Epithelial cell of proximal tubule (primary cell): Measurements from ENCODE around the gene ANKLE2. TPM values are rescaled to one million over a fixed set of nuclear protein-coding genes. Genes with fewer than 3 reads are reported as not detected.

ENCODE experiments used
- DNase-seq: peaks from one replicate; pipeline ENCODE4 v3.0.0-alpha.2; 2011; ENCODE audit warnings: low read depth
- H3K4me3 ChIP-seq: 2 replicates; pipeline ENCODE4 v1.5.1; 2011; ENCODE audit warnings: low read depth, mild to moderate bottlenecking, low read length
- total RNA-seq: library from RNA; depleted of rRNA; stranded (reverse); fragments of >200 nt; gene quantifications from 2 replicates; pipeline ENCODE4 v1.2.3, GENCODE V29; 2015
- TF ChIP-seq, protein P1 (sequence below): conservative IDR thresholded peaks from 2 replicates; pipeline ENCODE4 v1.5.1; 2012; ENCODE audit warnings: low read depth, mild to moderate bottlenecking, low read length

The ANKLE2 gene
- total RNA-seq, 1 donor from 2014 or later: 111 TPM

DNA sequence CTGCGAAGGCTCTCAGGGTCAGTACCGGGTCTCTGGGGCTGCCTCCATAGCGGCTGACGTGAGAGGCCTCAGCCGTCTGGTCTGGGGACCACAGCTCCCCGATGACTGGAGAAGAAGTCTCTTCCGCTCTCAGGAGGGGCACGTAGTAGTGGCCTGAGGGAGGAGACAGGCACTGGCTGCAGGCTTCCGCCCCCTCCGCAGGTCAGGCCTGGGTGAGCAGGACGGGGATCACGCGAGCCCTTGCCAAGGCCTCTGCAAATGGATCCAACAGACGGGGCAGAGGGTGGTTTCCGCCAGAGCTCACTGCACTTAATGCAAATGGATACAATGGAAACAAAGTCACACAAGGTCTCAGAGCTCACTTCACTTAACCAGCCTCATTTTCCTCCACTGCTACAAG lies 24.7 kb downstream of the ANKLE2 start:
- TF ChIP-seq, protein P1, sequence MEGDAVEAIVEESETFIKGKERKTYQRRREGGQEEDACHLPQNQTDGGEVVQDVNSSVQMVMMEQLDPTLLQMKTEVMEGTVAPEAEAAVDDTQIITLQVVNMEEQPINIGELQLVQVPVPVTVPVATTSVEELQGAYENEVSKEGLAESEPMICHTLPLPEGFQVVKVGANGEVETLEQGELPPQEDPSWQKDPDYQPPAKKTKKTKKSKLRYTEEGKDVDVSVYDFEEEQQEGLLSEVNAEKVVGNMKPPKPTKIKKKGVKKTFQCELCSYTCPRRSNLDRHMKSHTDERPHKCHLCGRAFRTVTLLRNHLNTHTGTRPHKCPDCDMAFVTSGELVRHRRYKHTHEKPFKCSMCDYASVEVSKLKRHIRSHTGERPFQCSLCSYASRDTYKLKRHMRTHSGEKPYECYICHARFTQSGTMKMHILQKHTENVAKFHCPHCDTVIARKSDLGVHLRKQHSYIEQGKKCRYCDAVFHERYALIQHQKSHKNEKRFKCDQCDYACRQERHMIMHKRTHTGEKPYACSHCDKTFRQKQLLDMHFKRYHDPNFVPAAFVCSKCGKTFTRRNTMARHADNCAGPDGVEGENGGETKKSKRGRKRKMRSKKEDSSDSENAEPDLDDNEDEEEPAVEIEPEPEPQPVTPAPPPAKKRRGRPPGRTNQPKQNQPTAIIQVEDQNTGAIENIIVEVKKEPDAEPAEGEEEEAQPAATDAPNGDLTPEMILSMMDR: no peak
- H3K4me3 ChIP-seq: no peak overlapping the region
- DNase-seq: no peak

DNA sequence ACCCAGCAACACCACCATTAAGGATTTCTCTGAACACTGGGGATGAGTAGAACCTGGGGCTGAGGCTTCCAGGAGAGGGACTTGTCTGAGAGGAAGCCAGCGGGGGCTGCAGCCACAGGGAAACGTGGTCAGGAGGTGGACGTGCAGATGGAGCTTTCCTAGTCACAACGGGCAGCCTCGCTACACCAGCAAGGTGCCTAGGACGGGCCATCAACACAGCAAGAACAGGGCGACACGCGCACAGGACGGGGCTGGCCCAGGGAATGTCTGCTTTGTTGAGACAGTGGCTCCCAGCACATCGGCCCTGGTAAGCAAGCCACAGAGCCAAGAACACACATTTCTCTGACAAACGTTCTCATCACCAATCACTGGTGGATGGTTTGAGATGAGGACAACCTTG lies 25.3 kb downstream of the ANKLE2 start:
- DNase-seq: no peak
- H3K4me3 ChIP-seq: no peak overlapping the region
- TF ChIP-seq, protein P1: no peak

DNA sequence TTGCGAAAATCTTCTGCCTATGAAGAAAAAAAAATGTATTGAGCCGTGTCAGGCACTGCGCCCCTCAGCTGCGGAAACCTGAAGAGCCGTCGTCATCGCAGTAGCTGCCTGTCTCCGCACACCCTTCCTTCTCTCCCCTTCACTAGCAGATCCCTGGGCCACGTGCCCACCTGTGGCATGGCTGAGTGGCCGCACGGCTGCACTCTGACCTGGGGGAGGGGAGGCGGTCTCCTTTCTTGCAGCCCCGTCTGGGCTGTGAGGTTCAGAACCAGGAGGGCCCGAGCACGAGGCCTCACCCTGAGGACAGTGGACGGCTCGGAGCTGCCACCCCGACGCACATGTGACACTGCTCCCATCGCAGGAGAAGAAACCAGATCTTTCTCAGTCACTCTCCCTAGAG lies 26.1 kb downstream of the ANKLE2 start:
- H3K4me3 ChIP-seq: no peak overlapping the region
- no peak for DNase-seq
- TF ChIP-seq, protein P1: no peak

DNA sequence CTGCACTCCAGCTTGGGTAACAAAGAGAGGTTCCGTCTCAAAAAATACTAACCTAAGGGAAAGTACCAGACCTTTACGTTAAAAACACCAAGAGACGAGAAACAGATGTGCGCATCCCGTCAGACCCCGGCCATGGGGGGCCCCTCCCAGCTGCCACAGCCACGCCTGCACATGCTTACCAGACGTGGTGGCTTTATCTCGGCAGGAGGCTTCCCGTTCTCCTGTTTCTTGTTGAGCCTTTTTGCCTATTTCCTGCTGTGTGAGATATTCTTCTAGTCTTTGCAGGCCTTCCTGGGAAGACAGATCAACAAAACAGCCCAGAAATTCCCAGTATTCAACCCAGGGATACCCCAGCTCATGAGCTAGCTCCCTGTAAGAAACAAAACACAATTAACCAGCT lies 27.4 kb downstream of the ANKLE2 start:
- TF ChIP-seq, protein P1: no peak
- DNase-seq: no peak
- H3K4me3 ChIP-seq: no peak overlapping the region

DNA sequence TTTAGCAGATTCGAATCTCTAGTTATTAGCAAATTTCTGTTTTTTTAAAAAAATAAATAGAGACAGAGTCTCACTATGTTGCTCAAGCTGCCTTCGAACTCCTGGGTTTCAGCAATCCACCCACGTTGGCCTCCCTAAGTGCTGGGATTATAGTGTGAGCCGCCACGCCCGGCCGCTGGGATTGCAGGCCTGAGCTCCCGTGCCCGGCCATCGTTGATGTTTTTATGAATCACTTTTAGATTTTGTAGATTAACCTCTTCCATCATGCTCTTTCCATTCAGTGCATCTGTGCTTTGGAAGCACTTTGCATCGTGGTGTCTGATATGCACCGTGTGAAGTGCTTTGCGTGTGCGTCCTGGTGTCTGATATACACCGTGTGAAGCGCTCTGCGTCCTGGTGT lies 30.1 kb downstream of the ANKLE2 start:
- TF ChIP-seq, protein P1: no peak
- no peak for DNase-seq
- no peak overlapping the region for H3K4me3 ChIP-seq

DNA sequence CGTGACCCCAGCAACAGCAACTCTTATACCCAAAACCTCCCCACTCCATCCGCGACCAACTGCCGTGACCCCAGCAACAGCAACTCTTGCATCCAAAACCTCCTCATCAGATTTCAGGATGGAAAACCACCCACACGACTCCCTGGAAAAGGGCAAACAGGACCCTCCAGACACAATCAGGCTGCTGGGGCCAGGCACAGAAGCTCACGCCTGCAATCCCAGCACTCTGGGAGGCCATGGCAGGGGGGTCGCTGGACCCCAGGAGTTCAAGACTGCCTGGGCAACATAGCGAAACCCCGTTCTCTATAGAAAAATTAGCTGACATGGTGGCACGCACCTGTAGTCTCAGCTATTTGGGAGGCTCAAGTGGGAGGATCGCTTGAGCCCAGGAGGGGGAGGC lies 31.3 kb downstream of the ANKLE2 start:
- no peak overlapping the region for H3K4me3 ChIP-seq
- TF ChIP-seq, protein P1: no peak
- DNase-seq: no peak

DNA sequence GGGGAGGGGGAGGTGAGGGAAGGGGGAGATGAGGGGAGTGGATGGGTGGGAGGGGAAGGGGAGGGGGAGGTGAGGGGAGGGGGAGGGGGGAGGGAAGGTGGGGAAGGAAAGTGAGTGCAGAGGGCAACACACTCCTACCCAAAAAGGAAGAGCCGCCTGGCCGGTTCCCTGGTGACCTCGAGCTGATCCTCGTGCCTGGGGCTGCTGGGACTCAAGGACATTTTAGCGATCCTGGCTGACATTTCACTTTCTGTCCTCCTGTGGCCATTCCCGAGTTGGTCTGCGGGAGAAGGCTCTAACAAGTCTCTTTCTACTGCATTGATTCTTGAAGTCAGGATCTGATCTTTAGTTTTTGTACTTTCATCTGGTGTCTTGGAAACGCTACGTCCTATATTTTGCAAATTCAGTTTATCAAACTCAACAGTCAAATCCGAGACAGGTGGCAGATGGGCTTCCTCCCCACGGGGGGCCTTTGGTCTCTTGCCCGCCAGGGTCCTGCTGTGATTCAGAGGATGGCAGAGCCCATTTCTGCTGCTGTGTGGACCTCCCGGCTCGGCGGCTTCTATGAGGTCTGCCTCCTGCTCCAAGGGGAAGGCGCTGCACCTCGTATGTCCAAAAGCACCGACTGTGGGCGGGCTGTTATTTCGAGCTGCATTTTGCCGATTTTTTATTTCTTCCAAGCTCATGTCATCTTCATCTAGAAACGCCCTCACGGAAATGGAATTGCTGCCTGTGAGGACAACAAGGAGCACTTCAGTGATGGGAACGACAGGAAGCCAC lies 31.9 kb downstream of the ANKLE2 start:
- no peak overlapping the region for H3K4me3 ChIP-seq
- TF ChIP-seq, protein P1: no peak
- DNase-seq: no peak
